NCI-H1417 treated with DMSO at 0.1 percent for 48 hours (cell line): ENCODE data around the gene RPS6KC1.

Experiments used
- DNase-seq: peaks from one replicate; lab custom pipeline; 2025; lab: John Stamatoyannopoulos, UW

RPS6KC1 gene

DNA sequence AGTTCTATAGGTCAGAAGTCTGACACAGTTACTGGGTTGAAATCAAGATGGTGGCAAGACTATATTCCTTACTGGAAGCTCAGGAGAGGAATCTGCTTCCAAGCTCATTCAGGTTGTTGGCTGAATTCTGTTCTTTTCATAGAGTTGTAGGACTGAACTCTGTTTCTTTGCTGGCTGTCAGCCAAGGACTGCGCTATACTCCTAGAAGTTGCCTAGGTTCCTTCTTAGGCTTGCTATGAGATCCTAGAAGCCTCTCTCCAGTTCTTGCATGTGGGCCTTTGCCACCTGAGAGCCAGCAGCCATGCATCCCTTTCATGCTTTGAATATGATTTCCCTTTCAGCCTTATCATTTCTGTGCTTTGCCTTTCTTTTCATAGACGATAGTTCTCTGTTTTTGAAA lies 176.4 kb downstream of the RPS6KC1 start:
- no peak for DNase-seq

- peak; percentile 30 for DNase-seq
Measured at GRCh38 chr1:213231795-213232231, 180.8 kb downstream of the RPS6KC1 start.

DNA sequence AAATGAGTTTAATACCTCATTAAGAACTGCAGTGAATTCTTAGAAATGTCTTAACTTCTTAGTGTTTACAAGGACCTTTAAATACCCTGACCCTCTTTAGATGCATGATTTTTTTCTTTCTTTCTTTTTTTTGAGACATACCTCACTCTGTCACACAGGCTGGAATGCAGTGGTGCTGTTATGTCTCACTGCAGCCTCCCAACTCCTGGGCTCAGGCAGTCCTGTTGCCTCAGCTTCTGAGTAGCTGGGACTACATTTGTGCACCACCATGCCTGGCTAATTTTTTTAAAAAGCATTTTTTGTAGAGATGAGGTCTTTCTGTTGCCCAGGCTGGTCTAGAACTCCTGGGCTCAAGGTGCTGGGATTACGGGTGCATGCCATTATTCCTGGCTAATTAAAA lies 191.8 kb downstream of the RPS6KC1 start:
- no peak for DNase-seq

DNA sequence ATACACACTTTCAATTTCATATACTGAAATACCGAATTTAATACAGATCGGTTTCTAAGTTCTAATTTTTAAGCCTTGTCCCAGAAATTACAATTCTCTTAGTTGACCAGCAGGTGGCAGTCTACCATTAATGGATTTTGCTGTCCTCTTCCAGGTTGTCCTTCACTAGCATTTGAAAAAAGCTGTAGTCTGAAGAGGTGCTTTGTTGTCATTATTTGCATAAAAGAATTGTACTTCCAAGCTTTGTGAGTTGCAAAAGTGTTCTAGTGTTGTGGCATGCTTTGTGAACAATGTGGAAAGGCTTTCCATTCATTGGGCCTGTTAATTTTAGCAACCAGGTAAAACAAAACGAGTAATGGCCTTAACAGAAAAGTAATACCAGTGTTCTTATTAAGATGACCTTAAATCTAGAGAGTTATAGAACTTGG lies 193.6 kb downstream of the RPS6KC1 start:
- DNase-seq, result peak; percentile 42

DNA sequence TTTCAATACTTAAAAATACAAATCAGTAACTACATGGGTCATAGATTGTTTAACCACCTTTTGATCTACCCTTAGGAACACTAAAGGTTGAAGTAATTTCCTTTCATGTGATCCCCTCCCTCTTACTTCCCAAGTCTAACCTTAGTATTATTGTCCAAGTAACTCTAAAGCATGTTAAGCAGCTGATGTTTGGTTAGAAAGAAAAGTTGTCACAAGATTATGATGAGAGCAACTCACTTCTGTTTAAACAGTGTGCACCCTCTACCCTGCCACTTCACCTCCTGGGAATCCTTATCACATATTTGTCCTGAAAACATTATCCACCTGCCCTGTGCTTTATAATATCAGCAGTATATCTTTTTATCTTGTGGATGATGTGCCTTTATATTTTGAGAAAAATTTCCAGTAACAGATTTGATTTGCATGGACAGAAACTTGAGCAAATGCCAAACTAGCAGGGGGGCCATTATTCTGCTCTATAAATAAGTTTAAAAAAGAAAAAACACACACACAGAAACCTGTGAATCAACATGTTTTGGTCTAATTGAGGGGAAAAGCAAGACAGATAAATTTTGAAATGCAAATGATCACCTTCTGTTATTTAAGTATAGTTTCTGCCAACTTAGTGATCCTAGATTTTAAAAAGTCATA lies 194.3 kb downstream of the RPS6KC1 start:
- DNase-seq, result no peak

DNA sequence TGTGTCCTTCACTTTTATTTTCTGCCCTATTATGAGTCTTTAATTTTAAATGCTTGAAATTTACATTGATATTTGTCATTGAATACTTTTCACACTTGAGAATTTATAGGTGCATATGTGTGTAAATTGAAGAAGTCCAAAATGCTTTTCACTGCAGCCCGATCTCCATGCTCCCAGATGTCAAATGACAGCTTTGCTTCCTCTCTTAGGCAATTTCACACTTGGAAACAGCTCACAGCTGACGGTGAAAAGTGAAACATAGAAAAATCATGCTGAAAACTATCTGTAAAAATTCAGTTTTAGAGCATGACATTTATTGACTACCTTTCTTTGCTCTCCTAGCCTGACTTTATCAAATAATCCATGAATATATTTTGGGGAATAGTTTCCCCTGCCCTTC lies 196.0 kb downstream of the RPS6KC1 start:
- no peak for DNase-seq

DNA sequence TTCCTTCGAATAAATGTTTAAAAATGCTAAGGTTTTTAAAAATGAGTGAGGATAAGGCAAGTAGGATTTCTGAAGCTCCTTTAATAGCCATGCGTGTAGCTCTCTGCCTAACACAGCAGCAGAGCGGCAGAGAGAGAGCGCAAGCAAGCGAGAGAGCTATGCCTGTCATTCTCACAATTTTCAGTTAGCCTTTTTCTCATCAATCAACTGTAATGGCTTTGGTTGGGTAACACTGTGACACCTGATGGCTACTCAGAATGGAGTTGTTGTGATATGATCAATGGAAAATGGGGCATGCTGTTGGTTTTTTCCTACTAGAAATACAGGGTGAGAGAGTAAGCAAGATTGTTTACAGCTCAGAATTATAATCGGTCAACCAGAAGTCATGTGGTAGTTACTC lies 198.4 kb downstream of the RPS6KC1 start:
- no peak for DNase-seq

- no peak for DNase-seq
Measured at GRCh38 chr1:213250041-213250440, 199.0 kb downstream of the RPS6KC1 start.

DNA sequence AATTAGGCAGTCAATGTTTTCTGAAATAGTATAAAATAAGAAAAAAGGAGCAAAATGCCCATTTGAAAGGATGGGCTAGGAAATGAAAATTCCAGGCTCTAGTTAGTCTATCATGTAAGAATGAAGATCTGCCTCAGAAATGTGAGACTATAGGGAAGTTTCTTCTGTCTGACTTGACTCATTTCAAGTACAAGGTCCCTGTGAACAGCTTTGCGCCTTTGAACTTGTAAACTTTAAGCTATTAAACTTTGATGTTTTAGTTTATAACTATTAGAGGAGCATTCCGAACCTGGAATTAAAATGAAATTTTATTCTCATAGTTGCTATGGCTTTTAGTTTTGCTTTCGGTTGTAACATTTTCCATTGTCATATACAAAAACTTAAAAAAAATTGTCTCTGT lies 199.4 kb downstream of the RPS6KC1 start:
- no peak for DNase-seq

- no peak for DNase-seq
Measured at GRCh38 chr1:213251972-213252371, 200.9 kb downstream of the RPS6KC1 start.

DNA sequence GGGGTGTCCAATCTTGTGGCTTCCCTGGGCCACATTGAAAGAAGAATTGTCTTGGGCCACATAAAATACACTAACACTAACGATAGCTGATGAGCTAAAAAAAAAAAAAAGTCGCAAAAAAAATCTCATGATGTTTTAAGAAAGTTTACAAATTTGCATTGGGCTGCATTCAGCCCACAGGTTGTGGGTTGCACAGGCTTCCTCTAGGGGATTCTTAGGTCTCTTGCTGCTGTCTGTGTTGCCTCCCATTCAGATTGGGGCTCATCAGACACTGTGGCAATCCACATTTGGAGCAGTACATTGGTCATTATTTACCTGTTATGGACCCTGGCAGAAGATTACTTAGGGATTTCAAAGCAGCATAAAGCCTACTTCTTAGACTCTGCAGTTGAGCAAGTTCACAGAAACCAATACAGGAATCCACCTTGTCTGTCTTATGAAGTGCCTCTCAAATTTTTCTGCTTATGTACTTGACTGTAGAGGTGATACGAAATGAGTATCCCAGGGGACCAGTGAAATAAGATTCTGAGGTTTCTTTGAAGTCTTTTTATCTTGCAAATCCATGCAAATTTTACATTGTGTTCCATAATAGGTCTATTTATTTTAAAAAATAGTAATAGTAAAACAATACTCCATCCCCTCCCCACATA lies 205.5 kb downstream of the RPS6KC1 start:
- DNase-seq, result no peak

GRCh38 chr1:213260311-213261075 lies 209.5 kb downstream of the RPS6KC1 start:
- DNase-seq, result no peak

- DNase-seq, result no peak
Measured at GRCh38 chr1:213264531-213264930, 213.5 kb downstream of the RPS6KC1 start.

DNA sequence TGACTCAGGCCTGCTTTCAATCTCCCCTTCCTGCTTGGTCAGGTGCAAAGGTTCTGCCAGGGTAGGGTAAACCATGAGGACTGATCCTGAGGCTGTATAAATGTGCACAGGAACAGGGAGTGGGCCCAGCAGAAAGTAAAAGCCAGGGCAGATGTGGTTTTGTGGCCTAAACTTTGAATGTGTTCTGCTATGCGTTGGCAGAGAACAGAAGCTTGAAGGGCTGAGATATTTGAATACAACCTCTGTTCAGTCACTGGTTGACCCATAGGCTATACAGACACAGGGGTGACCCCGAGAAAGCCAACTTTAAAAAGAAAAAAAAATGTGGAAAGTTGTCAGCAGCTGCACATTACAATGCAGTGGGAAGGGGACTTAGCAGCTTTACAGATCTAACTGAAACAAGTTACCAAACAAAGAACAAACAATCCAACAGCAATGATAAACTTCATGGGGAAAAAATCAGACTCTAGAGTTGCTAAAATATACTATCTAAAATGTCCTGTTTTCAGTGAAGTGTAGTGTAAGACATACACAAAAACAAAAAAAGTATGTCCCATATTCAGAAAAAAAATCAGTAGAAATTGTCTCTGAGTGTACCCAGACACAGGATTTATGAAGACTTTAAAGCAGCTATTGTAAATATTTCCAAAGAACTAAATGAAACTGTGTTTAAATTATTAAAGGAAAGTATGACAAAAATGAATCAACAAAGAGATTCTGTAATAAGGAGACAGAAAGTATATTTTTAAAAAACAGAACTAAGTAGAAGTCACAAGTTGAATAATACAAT lies 216.1 kb downstream of the RPS6KC1 start:
- no peak for DNase-seq

DNA sequence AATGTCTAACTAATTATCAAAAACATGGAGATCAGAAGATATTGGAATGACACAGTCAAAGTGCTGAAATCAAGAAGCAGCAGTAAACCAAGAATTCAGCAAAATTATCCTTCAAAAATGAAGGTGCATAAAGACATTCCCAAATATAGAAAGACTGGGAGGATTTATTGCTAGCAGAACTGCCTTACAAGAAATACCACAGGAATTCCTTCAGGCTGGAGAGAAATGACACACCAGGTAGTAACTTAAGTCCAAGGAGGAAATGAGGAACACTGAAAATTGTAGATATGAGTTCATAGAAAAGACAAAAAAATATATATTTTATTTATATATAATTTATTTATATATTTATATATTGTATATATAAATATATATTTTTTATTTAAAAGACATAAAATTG lies 217.2 kb downstream of the RPS6KC1 start:
- DNase-seq, result no peak

DNA sequence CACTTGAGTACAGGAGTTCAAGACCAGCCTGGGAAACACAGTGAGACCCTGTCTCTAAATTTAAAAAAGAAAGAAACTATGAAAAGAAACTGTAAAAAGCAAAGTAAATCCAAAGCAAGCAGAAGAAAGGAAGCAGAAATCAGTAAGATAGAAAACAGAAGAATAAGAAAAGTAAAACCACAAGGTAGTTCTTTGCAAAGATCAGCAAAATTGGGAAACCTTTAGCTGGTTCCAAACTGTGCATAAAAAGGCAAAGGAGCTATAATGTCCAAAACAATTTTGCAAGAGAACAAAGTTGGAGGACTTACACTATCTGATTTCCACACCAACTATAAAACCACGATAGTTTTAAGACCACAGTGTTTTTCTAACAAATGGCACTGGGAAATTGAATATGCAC lies 218.8 kb downstream of the RPS6KC1 start:
- DNase-seq, result no peak

GRCh38 chr1:213273546-213273945 lies 222.5 kb downstream of the RPS6KC1 start:
- DNase-seq, result no peak

- DNase-seq, result no peak
Measured at GRCh38 chr1:213274140-213274539, 223.1 kb downstream of the RPS6KC1 start.

DNA sequence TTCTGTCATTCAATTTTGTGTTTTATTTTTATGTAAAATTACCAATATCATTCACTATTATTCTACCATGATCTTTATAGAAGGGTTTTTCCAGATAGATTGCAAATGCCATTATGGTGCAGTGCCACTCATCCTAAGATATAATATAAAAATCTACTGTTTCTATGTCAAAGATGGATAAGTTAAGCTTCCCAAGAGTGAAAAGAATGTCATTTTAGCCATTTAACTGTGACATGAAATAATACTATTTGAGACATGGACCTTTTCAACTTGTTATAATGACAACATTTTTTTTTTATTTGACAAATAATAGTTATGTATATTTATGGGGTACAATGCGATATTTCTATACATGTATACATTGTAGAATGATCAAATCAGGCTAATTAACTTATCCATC lies 224.3 kb downstream of the RPS6KC1 start:
- no peak for DNase-seq

DNA sequence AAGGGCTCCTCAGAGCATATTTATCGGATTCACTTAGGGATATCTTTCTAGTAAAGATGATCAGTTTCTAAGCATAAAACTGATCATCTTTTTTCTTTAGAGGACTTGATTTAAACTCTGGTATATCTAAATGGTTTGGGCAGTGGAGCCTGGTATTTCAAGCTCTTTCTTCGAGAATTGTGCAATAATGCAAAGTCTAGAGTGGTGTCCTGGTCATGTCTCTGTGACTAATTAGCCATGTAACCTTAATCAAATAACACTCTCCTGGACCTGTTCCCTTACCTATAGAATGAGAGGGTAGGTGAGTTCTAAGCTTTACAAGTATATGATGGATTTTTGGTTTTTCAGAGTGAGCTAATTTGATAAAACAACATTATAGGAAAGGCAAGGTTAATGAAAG lies 225.2 kb downstream of the RPS6KC1 start:
- no peak for DNase-seq

GRCh38 chr1:213277036-213277435 lies 226.0 kb downstream of the RPS6KC1 start:
- no peak for DNase-seq

DNA sequence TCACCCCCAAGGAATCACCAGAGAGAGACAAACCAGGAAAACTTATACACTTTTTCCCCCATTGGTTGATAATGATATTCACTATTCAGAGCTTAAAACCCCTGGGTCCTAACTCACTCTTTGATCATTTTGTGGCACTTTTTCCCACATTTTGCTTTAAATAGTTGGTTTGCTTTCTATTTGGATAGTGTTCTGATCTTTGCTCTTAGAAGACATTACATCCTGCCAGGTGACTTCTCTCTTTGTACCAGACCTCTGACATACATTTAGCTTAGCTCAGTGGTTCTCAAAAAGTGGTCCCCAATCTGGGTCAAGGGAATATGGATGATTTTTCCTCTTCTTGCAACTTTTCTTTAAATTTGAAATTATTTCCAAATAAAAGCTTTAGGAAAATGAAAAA lies 228.4 kb downstream of the RPS6KC1 start:
- no peak for DNase-seq
